K562 (cell line): ENCODE data around the gene ADD1. TPM values are rescaled to one million over a fixed set of nuclear protein-coding genes. Genes with fewer than 3 reads are reported as not detected.

ENCODE experiments used
- E4F1 ChIP-seq: fragments of 250-450 bp; sonication (Bioruptor Pico); IDR thresholded peaks from 2 replicates; pipeline ENCODE4 v1.5.0; 2021; ENCODE audit warnings: mild to moderate bottlenecking, borderline replicate concordance
- RFX7 ChIP-seq: fragments of 250-450 bp; sonication (Bioruptor Pico); IDR thresholded peaks from 2 replicates; pipeline ENCODE4 v1.5.1; 2021; ENCODE audit warnings: mild to moderate bottlenecking
- RREB1 ChIP-seq: fragments of 250-450 bp; sonication (Bioruptor Pico); IDR thresholded peaks from 2 replicates; pipeline ENCODE4 v1.4.0; 2020
- SFPQ ChIP-seq: fragments of 200-400 bp; formaldehyde crosslinking; IDR thresholded peaks from 2 replicates; pipeline ENCODE4 v1.6.1; 2017; ENCODE audit warnings: mild to moderate bottlenecking, low read depth, low read length, moderate library complexity
- STAT6 ChIP-seq: sonication (generic); formaldehyde crosslinking; IDR thresholded peaks from 2 replicates; pipeline ENCODE4 v1.8.1; 2023; ENCODE audit warnings: mild to moderate bottlenecking, missing genetic modification reagents
- ZNF239 ChIP-seq: fragments of 250-450 bp; sonication (Bioruptor Pico); IDR thresholded peaks from 2 replicates; pipeline ENCODE4 v1.4.0; 2020; ENCODE audit warnings: mild to moderate bottlenecking
- ZNF609 ChIP-seq: sonication (generic); formaldehyde crosslinking; IDR thresholded peaks from 2 replicates; pipeline ENCODE4 v1.8.1; 2023; ENCODE audit warnings: missing genetic modification reagents, mild to moderate bottlenecking, borderline replicate concordance
- polyA plus RNA-seq, 8 experiments: library from polyadenylated mRNA; depleted of rRNA in 4 of 8; stranded (reverse) in 5 of 8; unstranded in 3 of 8; fragments of >200 nt; fragmentation: Nextera tagmentation in 2 of 8; fragmentation: Illumina TruSeq in 1 of 8; extraction: Ambion mirVana in 2 of 8; extraction: Trizol in 1 of 8; gene quantifications; 2 replicates each; pipeline versions ENCODE4 v1.2.1 to v1.2.3, GENCODE V29; 2011 to 2014; ENCODE audit warnings: inconsistent platforms in 1 of 8, missing spikeins in 1 of 8
- total RNA-seq, 7 experiments: library from RNA; depleted of rRNA in 6 of 7; stranded (reverse); fragments of >200 nt in 6 of 7; fragmentation: Illumina TruSeq in 2 of 7; extraction: Trizol in 2 of 7; gene quantifications; 2 replicates each; pipeline versions ENCODE4 v1.2.1 to v1.2.3, GENCODE V29; 2011 to 2021; ENCODE audit warnings: low replicate concordance in 1 of 7

Gene ADD1
- total and polyA plus RNA-seq, 9 of the 15 experiments (the other 6 are each of a cell fraction or from before 2014, with no cell fraction given) = 17.5 to 153 (median 74.0) TPM

GRCh38 chr4:2963175-2963965, 119.7 kb downstream of the ADD1 start, which contains the start of the genes GRK4 and NOP14 (continued):
- peak; percentile 31 for TF ChIP-seq STAT6 (CRISPR knock-in tag)
- peak; percentile 73; the same call in 1 of the 2 replicates for TF ChIP-seq ZNF609 (CRISPR knock-in tag)
- TF ChIP-seq E4F1 (CRISPR knock-in tag) = no peak
- TF ChIP-seq SFPQ = no peak
- TF ChIP-seq ZNF239 (CRISPR knock-in tag) = no peak
- no peak for TF ChIP-seq RFX7
- no peak for TF ChIP-seq RREB1 (CRISPR knock-in tag)
